CD4-positive, alpha-beta T cell treated with Interleukin-10 for 1 hour (primary cell): Measurements from ENCODE around the gene PCDHB10.
"Not testable (repeated sequence)": the region's sequence is repeated elsewhere in the genome, so short reads cannot be mapped to it uniquely, and the experiment has no call there.

Experiments used
- DNase-seq: peaks from one replicate; pipeline ENCODE4 v3.0.0-alpha.2; 2020

Gene PCDHB10

GRCh38 chr5:141192110-141192725 lies at the start of gene PCDHB10:
Gene PCDHB10 (plus strand): TSS chr5:141192353. CDS start chr5:141192553, 200 bp downstream.
- peak; percentile 14 for DNase-seq

GRCh38 chr5:141149812-141150211 lies 42.3 kb upstream of the PCDHB10 start, which contains the start of gene PCDHB6:
Gene PCDHB6 (plus strand): TSS chr5:141150057. CDS start chr5:141150258, 201 bp downstream.
- no peak for DNase-seq

GRCh38 chr5:141150224-141150992 lies 41.7 kb upstream of the PCDHB10 start:
- DNase-seq = no peak

DNA sequence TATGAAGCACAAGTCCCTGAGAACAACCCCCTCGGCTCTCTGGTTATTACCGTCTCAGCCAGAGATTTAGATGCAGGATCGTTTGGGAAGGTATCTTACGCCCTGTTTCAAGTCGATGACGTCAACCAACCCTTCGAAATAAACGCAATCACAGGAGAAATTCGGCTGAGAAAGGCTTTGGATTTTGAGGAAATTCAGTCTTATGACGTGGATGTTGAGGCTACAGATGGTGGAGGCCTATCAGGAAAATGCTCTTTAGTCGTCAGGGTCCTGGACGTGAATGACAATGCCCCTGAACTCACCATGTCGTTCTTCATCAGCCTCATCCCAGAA lies 41.2 kb upstream of the PCDHB10 start:
- DNase-seq = no peak

DNA sequence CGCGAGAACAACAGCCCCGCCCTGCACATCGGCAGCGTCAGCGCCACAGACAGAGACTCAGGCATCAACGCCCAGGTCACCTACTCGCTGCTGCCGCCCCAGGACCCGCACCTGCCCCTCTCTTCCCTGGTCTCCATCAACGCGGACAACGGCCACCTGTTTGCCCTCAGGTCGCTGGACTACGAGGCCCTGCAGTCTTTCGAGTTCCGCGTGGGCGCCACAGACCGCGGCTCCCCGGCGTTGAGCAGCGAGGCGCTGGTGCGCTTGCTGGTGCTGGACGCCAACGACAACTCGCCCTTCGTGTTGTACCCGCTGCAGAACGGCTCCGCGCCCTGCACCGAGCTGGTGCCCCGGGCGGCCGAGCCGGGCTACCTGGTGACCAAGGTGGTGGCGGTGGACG lies 40.5 kb upstream of the PCDHB10 start:
- DNase-seq = not testable (repeated sequence)

GRCh38 chr5:141152096-141152495 lies 40.1 kb upstream of the PCDHB10 start:
- DNase-seq = not testable (repeated sequence)

DNA sequence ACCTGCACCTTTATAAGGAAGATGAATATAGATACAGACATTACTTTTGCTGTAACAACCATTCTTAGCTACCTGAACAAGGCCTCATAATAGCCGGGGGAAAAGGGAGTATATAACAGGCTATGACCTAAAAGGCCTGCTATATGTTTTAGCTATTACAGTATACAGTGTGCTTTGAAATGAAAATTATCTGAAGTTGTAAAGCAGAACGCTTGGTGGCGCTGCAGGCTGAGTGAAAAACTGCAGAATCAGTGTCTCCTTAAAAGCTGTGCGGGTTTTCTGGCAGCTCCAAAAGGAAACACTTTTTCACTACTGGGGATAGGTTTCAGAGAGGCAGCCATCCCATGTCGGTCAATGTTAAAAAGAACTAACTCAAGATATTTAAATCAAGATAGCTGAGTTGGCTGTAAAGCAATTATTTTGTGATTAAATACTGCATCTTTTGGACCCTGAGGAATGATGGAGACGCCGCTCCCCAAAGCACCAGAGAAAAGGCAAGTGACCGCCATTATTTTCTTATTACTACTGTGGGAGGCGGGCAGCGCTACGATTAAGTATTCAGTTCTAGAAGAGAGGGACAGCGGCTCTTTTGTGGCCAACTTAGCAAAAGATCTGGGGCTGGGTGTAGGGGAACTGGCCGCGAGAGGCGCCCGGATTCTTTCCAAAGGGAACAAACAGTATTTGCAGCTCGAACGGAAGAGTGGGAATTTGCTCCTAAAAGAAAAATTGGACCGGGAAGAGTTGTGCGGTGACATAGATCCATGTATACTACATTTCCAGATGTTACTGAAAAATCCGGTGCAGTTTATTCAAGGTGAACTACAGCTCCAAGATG lies 36.4 kb upstream of the PCDHB10 start:
- DNase-seq = no peak

GRCh38 chr5:141157356-141157755 lies 34.8 kb upstream of the PCDHB10 start:
- DNase-seq = not testable (repeated sequence)

- not testable (repeated sequence) for DNase-seq
Observed at GRCh38 chr5:141157901-141158300, 34.3 kb upstream of the PCDHB10 start.

- peak; percentile 18 for DNase-seq
Observed at GRCh38 chr5:141172381-141173204, 19.6 kb upstream of the PCDHB10 start, which contains the start of gene PCDHB7. Gene PCDHB7 (plus strand): TSS chr5:141172644. CDS start chr5:141172836, 192 bp downstream.

DNA sequence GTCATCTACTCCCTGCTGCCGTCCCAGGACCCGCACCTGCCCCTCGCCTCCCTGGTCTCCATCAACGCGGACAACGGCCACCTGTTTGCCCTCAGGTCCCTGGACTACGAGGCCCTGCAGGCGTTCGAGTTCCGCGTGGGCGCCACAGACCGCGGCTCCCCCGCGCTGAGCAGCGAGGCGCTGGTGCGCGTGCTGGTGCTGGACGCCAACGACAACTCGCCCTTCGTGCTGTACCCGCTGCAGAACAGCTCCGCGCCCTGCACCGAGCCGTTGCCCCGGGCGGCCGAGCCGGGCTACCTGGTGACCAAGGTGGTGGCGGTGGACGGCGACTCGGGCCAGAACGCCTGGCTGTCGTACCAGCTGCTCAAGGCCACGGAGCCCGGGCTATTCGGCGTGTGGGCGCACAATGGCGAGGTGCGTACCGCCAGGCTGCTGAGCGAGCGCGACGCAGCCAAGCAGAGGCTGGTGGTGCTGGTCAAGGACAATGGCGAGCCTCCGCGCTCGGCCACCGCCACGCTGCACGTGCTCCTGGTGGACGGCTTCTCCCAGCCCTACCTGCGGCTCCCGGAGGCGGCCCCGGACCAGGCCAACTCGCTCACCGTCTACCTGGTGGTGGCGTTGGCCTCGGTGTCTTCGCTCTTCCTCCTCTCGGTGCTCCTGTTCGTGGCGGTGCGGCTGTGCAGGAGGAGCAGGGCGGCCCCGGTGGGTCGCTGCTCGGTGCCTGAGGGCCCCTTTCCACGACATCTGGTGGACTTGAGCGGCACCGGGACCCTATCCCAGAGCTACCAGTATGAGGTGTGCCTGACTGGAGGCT lies 17.7 kb upstream of the PCDHB10 start:
- not testable (repeated sequence) for DNase-seq

DNA sequence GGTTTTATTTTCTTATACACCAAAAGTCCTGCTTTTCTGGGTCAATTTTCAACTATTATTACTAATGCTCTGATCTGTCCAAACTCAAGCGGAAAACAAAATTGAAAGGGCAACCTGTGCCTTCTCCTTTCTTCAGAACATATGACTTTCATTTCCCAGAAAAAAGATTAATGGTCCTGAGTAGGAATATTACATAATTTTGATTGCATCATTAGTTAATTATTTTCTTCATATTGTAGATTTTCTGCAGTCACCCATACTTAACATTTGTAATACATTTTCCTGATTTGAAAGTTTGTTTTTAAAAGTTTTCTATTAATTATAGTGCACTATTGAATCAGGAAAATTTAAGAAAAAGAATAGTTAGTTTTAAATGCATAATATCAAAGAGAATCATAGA lies 16.2 kb upstream of the PCDHB10 start:
- no peak for DNase-seq

DNA sequence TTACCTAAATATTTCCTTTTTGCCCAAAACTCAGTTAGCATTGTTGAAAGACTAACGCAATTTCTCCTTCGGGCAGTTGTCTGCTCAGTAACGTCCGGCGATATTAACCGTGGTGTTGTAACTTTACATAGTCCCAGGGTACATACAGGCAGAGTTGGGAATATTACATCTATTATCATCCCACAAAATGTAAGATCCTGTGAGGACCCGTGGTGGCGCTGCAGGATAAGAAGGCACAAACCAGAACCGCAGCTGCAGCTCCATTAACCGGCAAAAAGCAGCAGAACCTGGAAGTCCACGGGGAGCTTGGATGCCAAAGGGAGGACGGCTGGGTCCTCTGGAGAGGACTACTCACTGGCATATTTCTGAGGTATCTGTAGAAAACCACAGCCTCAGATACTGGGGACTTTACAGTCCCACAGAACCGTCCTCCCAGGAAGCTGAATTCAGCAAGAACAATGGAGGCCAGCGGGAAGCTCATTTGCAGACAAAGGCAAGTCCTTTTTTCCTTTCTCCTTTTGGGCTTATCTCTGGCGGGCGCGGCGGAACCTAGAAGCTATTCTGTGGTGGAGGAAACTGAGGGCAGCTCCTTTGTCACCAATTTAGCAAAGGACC lies 14.5 kb upstream of the PCDHB10 start, which contains the start of gene PCDHB8:
TSS of gene PCDHB8 (plus strand) at position 214 of the 615 bp plus-strand sequence. CDS start at position 459, 245 bp downstream.
- not testable (repeated sequence) for DNase-seq

GRCh38 chr5:141179371-141179770 lies 12.8 kb upstream of the PCDHB10 start:
- DNase-seq = not testable (repeated sequence)

- not testable (repeated sequence) for DNase-seq
Observed at GRCh38 chr5:141179876-141180275, 12.3 kb upstream of the PCDHB10 start.

- no peak for DNase-seq
Observed at GRCh38 chr5:141180313-141180712, 11.8 kb upstream of the PCDHB10 start.

GRCh38 chr5:141182248-141182647 lies 9.9 kb upstream of the PCDHB10 start, which contains the start of gene PCDHB16:
Gene PCDHB16 (plus strand): TSS chr5:141182387. CDS start chr5:141182560, 173 bp downstream.
- no peak for DNase-seq

- DNase-seq = not testable (repeated sequence)
Observed at GRCh38 chr5:141184117-141184855, 7.9 kb upstream of the PCDHB10 start.

- peak; percentile 44 for DNase-seq
Observed at GRCh38 chr5:141186897-141187512, 5.1 kb upstream of the PCDHB10 start, which contains the start of gene PCDHB9. Gene PCDHB9 (plus strand): TSS chr5:141187161. CDS start chr5:141187319, 158 bp downstream.
